ENCODE results near the gene TMEM109.
A peak's percentile ranks its signal among the peaks of the same experiment; 100 is the strongest.

The TMEM109 gene

GRCh38 chr11:60910711-60911380 lies 3.1 kb upstream of the TMEM109 start:
- DNase-seq: no peak

GRCh38 chr11:60912223-60912850 lies 1.6 kb upstream of the TMEM109 start:
- DNase-seq: no peak

GRCh38 chr11:60912851-60913528 lies 968 bp upstream of the TMEM109 start:
- no peak for DNase-seq

GRCh38 chr11:60914633-60915247 lies 782 bp downstream of the TMEM109 start:
- no peak for DNase-seq

- DNase-seq: no peak
These were observed 1.4 kb downstream of the TMEM109 start for GRCh38 chr11:60915248-60915914.

- DNase-seq: no peak
These were observed 2.8 kb downstream of the TMEM109 start for GRCh38 chr11:60916669-60917206.

GRCh38 chr11:60917267-60917666 lies 3.3 kb downstream of the TMEM109 start:
- DNase-seq: no peak

GRCh38 chr11:60918251-60918938 lies 4.4 kb downstream of the TMEM109 start:
- no peak for DNase-seq

- DNase-seq: no peak
These were observed 4.9 kb downstream of the TMEM109 start for GRCh38 chr11:60918939-60919265.

- no peak for DNase-seq
These were observed 5.4 kb downstream of the TMEM109 start for GRCh38 chr11:60919320-60919719.

GRCh38 chr11:60919956-60920355 lies 6.0 kb downstream of the TMEM109 start:
- no peak for DNase-seq

GRCh38 chr11:60921259-60921658 lies 7.3 kb downstream of the TMEM109 start:
- DNase-seq: no peak

- DNase-seq: no peak
These were observed 7.9 kb downstream of the TMEM109 start for GRCh38 chr11:60921777-60922335.

GRCh38 chr11:60922906-60923305 lies 8.9 kb downstream of the TMEM109 start:
- DNase-seq: no peak

- no peak for DNase-seq
These were observed 9.4 kb downstream of the TMEM109 start for GRCh38 chr11:60923326-60923725.

GRCh38 chr11:60923800-60924109 lies 9.8 kb downstream of the TMEM109 start:
- DNase-seq: no peak

GRCh38 chr11:60924110-60924905 lies 10.3 kb downstream of the TMEM109 start, which contains the start of gene TMEM132A:
Gene TMEM132A, plus strand, starts transcription at chr11:60924460. Its CDS starts 174 bp downstream, at chr11:60924634.
- peak; percentile 66 for DNase-seq

- no peak for DNase-seq
These were observed 11.2 kb downstream of the TMEM109 start for GRCh38 chr11:60924906-60925853.

- no peak for DNase-seq
These were observed 11.9 kb downstream of the TMEM109 start for GRCh38 chr11:60925868-60926267.

- DNase-seq: no peak
These were observed 12.5 kb downstream of the TMEM109 start for GRCh38 chr11:60926500-60926899.

All from NCI-H1436 (cell line).